Kidney (tissue), 14 donors: Measurements from ENCODE around the gene MUC5AC. TPM values are rescaled to one million over a fixed set of nuclear protein-coding genes. Genes with fewer than 3 reads are reported as not detected.

Source experiments
- DNase-seq, 5 donors: peaks; one replicate each; pipeline ENCODE4 v3.0.0-alpha.2; 2013 to 2020
- FAIRE-seq: peaks from 2 replicates; lab custom pipeline; 2012; peaks lifted over from hg19 to GRCh38; lab: Jason Lieb, UNC
- H3K27ac ChIP-seq, 2 donors: one replicate each; pipeline ENCODE4 v1.7.0; 2013; ENCODE audit warnings: low read depth in 2 of 2, low read length in 2 of 2, inconsistent platforms in 1 of 2
- H3K27me3 ChIP-seq: one replicate; pipeline ENCODE4 v1.7.1; 2013; ENCODE audit warnings: low read length, inconsistent platforms; ENCODE audit not compliant: control insufficient read depth, insufficient read depth
- H3K36me3 ChIP-seq, 3 donors: one replicate each; pipeline versions ENCODE4 v1.7.0 to v1.7.1; 2013; ENCODE audit warnings: low read length in 3 of 3, control low read depth in 1 of 3, inconsistent platforms in 1 of 3; ENCODE audit not compliant: insufficient read depth in 3 of 3, control insufficient read depth in 2 of 3
- H3K4me1 ChIP-seq, 3 donors: one replicate each; pipeline versions ENCODE4 v1.7.0 to v1.7.1; 2013; ENCODE audit warnings: low read length in 3 of 3, inconsistent platforms in 1 of 3, low read depth in 1 of 3; ENCODE audit not compliant: control insufficient read depth in 2 of 3, insufficient read depth in 2 of 3
- H3K4me3 ChIP-seq, 3 donors: one replicate each; pipeline versions ENCODE4 v1.7.0 to v1.8.1; 2013; ENCODE audit warnings: low read length in 3 of 3, control low read depth in 1 of 3, inconsistent platforms in 1 of 3
- H3K9ac ChIP-seq, 3 donors: one replicate each; pipeline versions ENCODE4 v1.7.0 to v1.7.1; 2013; ENCODE audit warnings: low read length in 3 of 3, control low read depth in 1 of 3, inconsistent platforms in 1 of 3
- H3K9me3 ChIP-seq, 3 donors: one replicate each; pipeline versions ENCODE4 v1.7.0 to v1.7.1; 2013; ENCODE audit warnings: low read length in 3 of 3, control low read depth in 1 of 3, inconsistent platforms in 1 of 3; ENCODE audit not compliant: control insufficient read depth in 2 of 3, insufficient read depth in 1 of 3
- CTCF ChIP-seq: IDR thresholded peaks from 3 replicates; pipeline ENCODE4 v1.5.1; 2012; ENCODE audit warnings: mild to moderate bottlenecking, moderate library complexity, borderline replicate concordance; ENCODE audit not compliant: insufficient read depth; ENCODE audit errors: extremely low read depth
- intact Hi-C: fragments of 100-400 bp; cut with DNase I; formaldehyde crosslinking; loops from one replicate; pipeline ENCODE4 v1.11.1; 2022
- polyA plus RNA-seq: library from polyadenylated mRNA; stranded (reverse); fragments of 350-450 nt; fragmentation: Illumina TruSeq; extraction: RNeasy Lipid Tissue Mini Kit (QIAGEN cat#74804); gene quantifications from one replicate; pipeline ENCODE4 v1.2.3, GENCODE V29; 2014; ENCODE audit warnings: low read depth, low replicate concordance; ENCODE audit not compliant: insufficient read depth
- total RNA-seq: library from RNA; stranded (reverse); fragmentation: NEBNext Ultra II Directional; extraction: Animal tissue kit (Norgen Biotek cat#: 25700); gene quantifications from one replicate; pipeline ENCODE4 v1.2.1, GENCODE V29; 2021
- donor health status: control.
- donor health status: control.
- donor health status: control.
- donor health status: control.
- donor health status: control.
- donor health status: DM: yes; HTN: yes; CAD: no.
- donor health status: Normal renal cell carcinoma (clear cell type).

The MUC5AC gene
- total and polyA plus RNA-seq, 2 donors from 2014 or later, result 0.03 TPM; not detected in 1

- no peaks in the 10 kb centered on the region for H3K27me3 ChIP-seq
- no peaks in the 10 kb centered on the region for H3K9me3 ChIP-seq
- FAIRE-seq (no peak), DNase-seq (peak in 2 of 5 donors; percentile 38 to 62)
- no peak overlapping the region for H3K4me3 ChIP-seq
- no peaks in the 10 kb centered on the region for H3K36me3 ChIP-seq
- H3K9ac ChIP-seq, result no peak overlapping the region
- H3K4me1 ChIP-seq, result no peaks in the 10 kb centered on the region
- intact Hi-C loops, result no loop called here
- TF ChIP-seq CTCF, result no peak
- H3K27ac ChIP-seq, result no peak overlapping the region
These were observed 73.8 kb downstream of the MUC5AC start for GRCh38 chr11:1231396-1232020.

GRCh38 chr11:1232021-1232882 is 74.5 kb downstream of the MUC5AC start:
- Histone ChIP-seq H3K27me3 (no peaks in the 10 kb centered on the region), H3K4me1 (no peaks in the 10 kb centered on the region), H3K4me3 (no peak overlapping the region), H3K36me3 (no peaks in the 10 kb centered on the region), H3K27ac (no peak overlapping the region), H3K9ac (no peak overlapping the region), H3K9me3 (no peaks in the 10 kb centered on the region)
- no peak for FAIRE-seq
- intact Hi-C loops, result no loop called here
- TF ChIP-seq CTCF, result no peak
- peak in 2 of 5 donors; percentile 26 to 59 for DNase-seq

GRCh38 chr11:1232883-1233321 is 75.1 kb downstream of the MUC5AC start:
- DNase-seq (peak in 2 of 5 donors; percentile 19 to 61), FAIRE-seq (no peak)
- no peak overlapping the region for H3K27ac ChIP-seq
- intact Hi-C loops, result no loop called here
- TF ChIP-seq CTCF, result no peak
- H3K9me3 ChIP-seq, result no peaks in the 10 kb centered on the region
- no peaks in the 10 kb centered on the region for H3K36me3 ChIP-seq
- H3K4me1 ChIP-seq, result no peaks in the 10 kb centered on the region
- H3K27me3 ChIP-seq, result no peaks in the 10 kb centered on the region
- H3K9ac ChIP-seq, result no peak overlapping the region
- no peak overlapping the region for H3K4me3 ChIP-seq
